ENCODE results near the gene PHACTR3.

The PHACTR3 gene

DNA sequence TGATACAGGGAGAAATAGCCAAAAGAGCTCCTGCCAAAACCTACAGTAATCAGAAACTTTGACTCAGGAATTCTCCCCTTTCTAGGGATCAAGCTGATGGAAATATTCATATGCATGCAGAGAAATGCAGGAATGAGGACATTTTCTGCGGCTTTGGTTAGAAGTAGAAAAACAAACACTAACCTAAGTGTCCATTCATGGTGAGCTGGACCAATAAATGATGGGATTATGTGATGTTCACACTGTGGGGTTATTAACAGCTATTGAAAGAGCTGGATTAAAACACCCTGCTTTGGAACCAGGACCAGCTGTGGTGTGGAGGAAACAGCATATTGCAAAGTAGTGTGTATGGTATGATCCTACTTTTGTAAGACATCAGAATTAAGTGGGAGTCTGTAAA lies 186.0 kb downstream of the PHACTR3 start:
- H3K4me1 ChIP-seq (ENCODE audit: insufficient read depth, low read length) = no peaks in the 10 kb centered on the region
- H3K4me3 ChIP-seq (ENCODE audit: low read length) = no peak overlapping the region
- no peaks in the 10 kb centered on the region for H3K36me3 ChIP-seq (ENCODE audit: insufficient read depth, low read length)
- H3K27me3 ChIP-seq (ENCODE audit: insufficient read depth, low read length) = peaks cover 28% of the 10 kb centered on the region
- H3K9me3 ChIP-seq (ENCODE audit: low read length) = no peaks in the 10 kb centered on the region
- no peak overlapping the region for H2AFZ ChIP-seq (ENCODE audit: low read depth, low read length)

DNA sequence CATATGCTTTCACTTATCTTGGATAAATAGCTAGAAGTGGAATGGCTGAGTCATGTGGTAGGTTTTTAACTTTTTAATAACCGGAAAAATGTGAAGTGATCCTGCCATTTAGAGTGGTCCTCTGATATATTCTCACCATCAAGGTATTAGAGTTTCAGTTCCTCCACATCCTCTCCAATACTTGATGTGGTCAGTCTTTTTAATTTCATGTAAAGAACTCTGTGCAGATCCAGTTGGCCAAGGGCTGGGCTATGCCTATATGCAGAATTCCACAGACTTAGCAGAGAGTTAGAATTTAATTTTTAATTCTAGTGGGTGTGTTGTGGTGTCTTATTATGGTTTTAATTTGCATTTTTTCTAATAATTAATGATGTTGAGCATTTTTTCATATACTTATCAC lies 188.0 kb downstream of the PHACTR3 start:
- Histone ChIP-seq H3K9me3 (ENCODE audit: low read length) (no peaks in the 10 kb centered on the region), H3K36me3 (ENCODE audit: insufficient read depth, low read length) (no peaks in the 10 kb centered on the region), H3K4me1 (ENCODE audit: insufficient read depth, low read length) (no peaks in the 10 kb centered on the region), H3K4me3 (ENCODE audit: low read length) (no peak overlapping the region), H2AFZ (ENCODE audit: low read depth, low read length) (no peak overlapping the region), H3K27me3 (ENCODE audit: insufficient read depth, low read length) (peaks cover 16% of the 10 kb centered on the region)

DNA sequence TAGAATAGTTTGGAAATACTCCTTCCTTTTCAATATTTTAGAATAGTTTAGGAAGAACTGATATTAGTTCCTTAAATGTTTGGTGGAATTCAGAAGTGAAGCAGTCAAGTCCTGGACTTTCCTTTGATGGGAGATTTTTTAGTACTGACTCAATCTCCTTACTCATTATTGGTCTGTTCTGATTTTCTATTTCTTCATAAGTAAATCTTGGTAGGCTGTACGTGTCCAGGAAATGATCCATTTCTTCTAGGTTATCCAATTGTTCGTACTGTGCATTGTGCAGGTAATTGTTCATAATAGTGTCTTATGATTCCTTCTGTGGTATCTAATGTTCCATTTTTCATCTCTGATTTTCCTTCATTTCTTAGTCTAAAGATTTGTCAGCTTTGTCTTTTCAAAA lies 190.2 kb downstream of the PHACTR3 start:
- Histone ChIP-seq H3K36me3 (ENCODE audit: insufficient read depth, low read length) (no peaks in the 10 kb centered on the region), H3K4me3 (ENCODE audit: low read length) (no peak overlapping the region), H3K4me1 (ENCODE audit: insufficient read depth, low read length) (no peaks in the 10 kb centered on the region), H3K27me3 (ENCODE audit: insufficient read depth, low read length) (peaks cover 7% of the 10 kb centered on the region), H3K9me3 (ENCODE audit: low read length) (no peaks in the 10 kb centered on the region), H2AFZ (ENCODE audit: low read depth, low read length) (no peak overlapping the region)

DNA sequence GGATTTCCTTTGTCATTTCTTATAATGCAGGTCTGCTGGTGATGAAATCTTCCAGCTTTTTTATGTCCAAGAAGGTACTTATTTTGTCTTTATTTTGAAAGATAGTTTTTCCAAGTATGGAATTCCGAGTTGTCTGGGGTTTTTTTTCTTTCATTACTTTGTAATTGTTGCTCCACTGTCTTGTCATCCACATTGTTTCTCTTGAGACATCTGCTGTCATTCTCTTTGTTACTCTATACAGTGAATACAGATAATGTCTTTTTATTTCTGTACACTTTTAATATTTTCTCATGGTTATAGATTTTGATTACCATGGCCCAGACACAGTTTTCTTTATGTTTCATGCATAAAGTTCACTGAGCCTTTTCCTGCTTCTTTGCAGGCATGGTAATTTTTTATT lies 196.0 kb downstream of the PHACTR3 start:
- H3K27me3 ChIP-seq (ENCODE audit: insufficient read depth, low read length) = no peaks in the 10 kb centered on the region
- no peaks in the 10 kb centered on the region for H3K4me1 ChIP-seq (ENCODE audit: insufficient read depth, low read length)
- H2AFZ ChIP-seq (ENCODE audit: low read depth, low read length) = no peak overlapping the region
- no peaks in the 10 kb centered on the region for H3K36me3 ChIP-seq (ENCODE audit: insufficient read depth, low read length)
- H3K9me3 ChIP-seq (ENCODE audit: low read length) = no peaks in the 10 kb centered on the region
- H3K4me3 ChIP-seq (ENCODE audit: low read length) = no peak overlapping the region

DNA sequence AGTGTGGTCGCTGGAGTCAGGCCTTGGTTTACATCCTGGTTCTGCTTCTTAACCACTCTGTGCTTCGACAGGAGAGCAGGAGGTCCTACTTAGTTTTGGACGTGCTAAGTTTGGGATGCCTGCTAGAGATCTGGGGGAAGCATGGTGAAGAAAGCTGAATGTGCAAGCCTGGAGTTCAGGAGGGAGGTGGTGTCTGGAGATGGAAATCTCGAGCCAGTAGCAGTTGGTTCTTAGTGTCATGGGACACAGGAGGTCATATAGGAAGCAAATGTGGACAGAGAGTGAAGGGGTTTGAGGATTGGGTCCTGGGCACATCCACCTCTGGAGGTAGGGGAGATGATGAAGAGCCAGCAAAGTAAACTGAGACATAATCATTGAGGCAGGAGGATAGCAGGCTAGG lies 197.7 kb downstream of the PHACTR3 start:
- Histone ChIP-seq H3K9me3 (ENCODE audit: low read length) (no peaks in the 10 kb centered on the region), H3K4me1 (ENCODE audit: insufficient read depth, low read length) (no peaks in the 10 kb centered on the region), H3K27me3 (ENCODE audit: insufficient read depth, low read length) (no peaks in the 10 kb centered on the region), H3K36me3 (ENCODE audit: insufficient read depth, low read length) (no peaks in the 10 kb centered on the region), H2AFZ (ENCODE audit: low read depth, low read length) (no peak overlapping the region), H3K4me3 (ENCODE audit: low read length) (no peak overlapping the region)

DNA sequence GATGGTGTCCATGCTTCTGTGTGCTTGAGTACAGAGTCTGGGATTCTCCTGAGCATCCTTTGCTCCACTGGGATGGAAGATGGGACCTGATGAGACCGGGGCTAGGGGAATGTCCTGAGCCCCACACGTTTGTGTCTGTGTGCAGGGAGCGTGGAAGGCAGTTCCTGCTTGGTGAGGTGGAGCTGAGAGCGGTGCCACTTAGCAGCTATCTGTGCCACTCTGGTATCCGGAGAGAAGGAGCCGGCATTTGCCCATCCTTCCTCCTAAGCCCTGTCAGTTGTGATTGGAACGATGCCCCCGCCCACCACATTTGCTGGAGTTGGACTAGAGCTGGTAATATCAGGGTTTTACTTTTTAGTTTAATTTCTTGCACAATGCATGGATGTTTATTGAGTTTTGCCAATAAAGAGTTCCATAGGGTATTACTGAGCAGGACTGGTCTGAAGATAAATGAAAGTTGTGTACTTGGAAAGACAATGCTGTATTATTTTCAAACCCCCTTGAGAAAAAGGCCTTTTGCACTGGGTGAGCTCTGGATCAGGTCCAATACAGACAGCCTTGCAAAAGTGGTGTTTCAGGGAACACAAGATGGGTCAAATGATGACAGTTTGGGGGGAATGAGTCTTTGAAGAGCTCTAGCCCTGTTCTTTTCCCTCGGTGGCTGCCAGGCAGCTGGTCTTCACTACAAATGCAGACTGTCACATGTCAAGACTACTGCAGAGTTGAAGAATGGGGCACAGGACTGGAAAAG lies 198.3 kb downstream of the PHACTR3 start:
- Histone ChIP-seq H3K4me1 (ENCODE audit: insufficient read depth, low read length) (no peaks in the 10 kb centered on the region), H3K4me3 (ENCODE audit: low read length) (no peak overlapping the region), H3K36me3 (ENCODE audit: insufficient read depth, low read length) (no peaks in the 10 kb centered on the region), H3K27me3 (ENCODE audit: insufficient read depth, low read length) (no peaks in the 10 kb centered on the region), H3K9me3 (ENCODE audit: low read length) (no peaks in the 10 kb centered on the region), H2AFZ (ENCODE audit: low read depth, low read length) (no peak overlapping the region)

DNA sequence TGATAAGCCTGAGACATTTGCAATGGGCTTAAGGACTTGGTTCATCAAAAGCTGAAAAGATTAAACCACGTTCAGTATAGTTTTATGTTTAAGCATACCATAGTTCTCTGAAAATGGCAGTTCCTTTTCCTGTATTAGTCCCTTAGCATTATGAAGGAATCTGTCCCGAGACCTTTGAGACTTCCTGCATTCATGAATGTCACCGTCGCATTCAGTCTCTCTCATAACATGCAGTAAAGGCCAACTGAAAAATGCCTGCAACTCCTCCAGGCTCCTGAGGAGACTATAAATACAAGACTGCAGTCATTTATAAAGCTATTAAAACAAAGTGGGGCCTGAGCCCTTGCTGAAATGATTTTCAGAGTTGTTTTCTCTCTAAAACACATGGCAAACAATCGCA lies 200.0 kb downstream of the PHACTR3 start:
- Histone ChIP-seq H2AFZ (ENCODE audit: low read depth, low read length) (no peak overlapping the region), H3K9me3 (ENCODE audit: low read length) (no peaks in the 10 kb centered on the region)

DNA sequence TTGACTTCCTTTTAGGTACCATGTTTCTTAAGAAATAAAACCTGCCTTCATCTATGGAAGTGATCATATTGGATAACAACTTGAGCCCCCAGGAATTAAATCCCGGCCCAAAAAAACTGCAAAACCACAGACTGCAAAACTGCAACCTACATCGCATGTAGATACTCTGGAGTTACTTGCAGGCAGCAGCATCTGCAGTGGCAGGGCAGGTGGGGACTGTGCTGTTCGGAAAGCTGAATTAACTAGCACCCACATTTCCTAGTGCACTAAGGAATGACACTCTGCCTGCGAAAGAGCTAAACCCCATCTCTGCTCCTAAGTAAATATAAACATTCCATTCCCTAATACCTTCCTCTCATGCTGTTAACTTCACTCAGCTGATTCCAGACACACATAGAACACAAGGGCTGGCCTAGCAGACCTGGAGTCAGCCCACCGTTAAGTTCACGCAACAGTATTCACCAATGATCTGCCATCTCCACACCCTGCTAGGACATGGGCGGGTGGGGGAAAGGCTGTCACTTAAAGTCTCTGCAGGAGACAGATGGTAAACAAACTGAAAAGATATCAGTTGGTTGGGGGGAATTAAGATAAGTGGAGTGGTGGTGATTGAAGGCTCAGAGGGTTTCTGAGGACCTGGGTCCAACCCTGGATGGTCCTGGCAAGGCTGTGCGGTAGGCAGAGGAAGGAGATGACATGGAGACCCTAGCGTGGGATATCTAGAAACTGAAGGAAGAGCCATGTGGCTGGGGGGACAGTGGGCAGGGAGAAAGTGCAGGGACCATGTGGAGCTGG lies 200.7 kb downstream of the PHACTR3 start:
- Histone ChIP-seq H3K27me3 (ENCODE audit: insufficient read depth, low read length) (no peaks in the 10 kb centered on the region), H3K4me3 (ENCODE audit: low read length) (no peak overlapping the region)

More for the DNA sequence above, 200.0 kb downstream of the PHACTR3 start:
- Histone ChIP-seq H3K4me3 (ENCODE audit: low read length) (no peak overlapping the region), H3K27me3 (ENCODE audit: insufficient read depth, low read length) (no peaks in the 10 kb centered on the region), H3K36me3 (ENCODE audit: insufficient read depth, low read length) (no peaks in the 10 kb centered on the region), H3K4me1 (ENCODE audit: insufficient read depth, low read length) (no peaks in the 10 kb centered on the region)

DNA sequence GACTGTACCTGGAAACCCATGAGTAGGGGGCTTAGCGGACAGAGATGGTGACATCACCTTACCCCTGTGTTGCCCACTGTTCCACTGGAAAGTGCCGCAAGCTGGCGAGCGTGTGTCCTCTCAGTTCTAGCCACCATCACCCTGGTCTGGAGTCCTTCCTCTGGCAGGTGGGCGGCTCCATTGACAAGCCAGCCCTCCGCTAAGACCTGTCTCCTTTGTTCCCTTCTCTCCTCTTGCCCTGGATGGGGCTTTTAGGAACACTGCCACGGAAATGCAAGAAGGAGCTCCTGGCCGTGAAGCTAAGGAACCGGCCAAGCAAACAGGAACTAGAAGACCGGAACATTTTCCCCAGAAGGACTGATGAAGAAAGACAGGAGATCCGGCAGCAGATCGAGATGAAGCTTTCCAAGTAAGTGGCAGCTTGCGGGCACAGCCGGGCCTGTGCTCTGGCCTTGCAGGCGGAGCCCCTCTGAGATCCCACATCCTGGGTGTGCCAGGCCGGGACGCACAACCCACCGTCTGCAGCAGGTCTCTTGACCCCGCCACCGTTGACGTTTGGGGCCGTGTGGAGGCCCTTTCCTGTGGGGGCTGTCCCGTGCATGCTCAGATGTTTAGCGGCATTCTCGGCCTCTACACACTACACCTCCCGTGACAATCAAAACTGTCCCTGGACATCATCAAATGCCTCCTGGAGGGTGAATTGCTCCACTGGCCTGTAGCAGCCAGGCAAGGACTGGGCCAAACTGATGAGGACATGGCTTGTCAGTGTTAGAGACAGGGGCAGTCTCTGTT lies 201.6 kb downstream of the PHACTR3 start:
- Histone ChIP-seq H3K36me3 (ENCODE audit: insufficient read depth, low read length) (no peaks in the 10 kb centered on the region), H3K9me3 (ENCODE audit: low read length) (no peaks in the 10 kb centered on the region), H2AFZ (ENCODE audit: low read depth, low read length) (no peak overlapping the region), H3K27me3 (ENCODE audit: insufficient read depth, low read length) (no peaks in the 10 kb centered on the region), H3K4me1 (ENCODE audit: insufficient read depth, low read length) (no peaks in the 10 kb centered on the region), H3K4me3 (ENCODE audit: low read length) (no peak overlapping the region)

More for the DNA sequence above, 200.7 kb downstream of the PHACTR3 start:
- H2AFZ ChIP-seq (ENCODE audit: low read depth, low read length) = no peak overlapping the region
- H3K36me3 ChIP-seq (ENCODE audit: insufficient read depth, low read length) = no peaks in the 10 kb centered on the region
- no peaks in the 10 kb centered on the region for H3K9me3 ChIP-seq (ENCODE audit: low read length)
- H3K4me1 ChIP-seq (ENCODE audit: insufficient read depth, low read length) = no peaks in the 10 kb centered on the region

DNA sequence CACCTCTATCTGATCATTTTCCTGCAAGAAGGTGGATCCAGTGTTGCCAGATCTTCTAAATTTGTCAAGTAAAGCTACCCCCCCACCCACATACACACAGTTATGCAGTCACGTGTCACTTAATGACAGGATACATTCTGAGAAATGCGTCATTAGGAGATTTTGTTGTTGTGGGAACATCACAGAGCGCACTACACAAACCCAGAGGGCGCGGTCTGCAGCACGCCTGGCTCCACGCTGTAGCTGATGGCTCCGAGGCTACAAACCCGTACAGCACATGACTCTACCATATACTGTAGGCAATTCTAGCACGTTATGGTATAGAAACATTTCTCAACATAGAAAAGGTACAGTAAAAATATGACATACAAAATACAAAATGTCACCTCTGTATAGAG lies 202.2 kb downstream of the PHACTR3 start:
- H3K4me3 ChIP-seq (ENCODE audit: low read length) = no peak overlapping the region
- no peaks in the 10 kb centered on the region for H3K4me1 ChIP-seq (ENCODE audit: insufficient read depth, low read length)
- no peaks in the 10 kb centered on the region for H3K27me3 ChIP-seq (ENCODE audit: insufficient read depth, low read length)
- H3K9me3 ChIP-seq (ENCODE audit: low read length) = no peaks in the 10 kb centered on the region
- no peaks in the 10 kb centered on the region for H3K36me3 ChIP-seq (ENCODE audit: insufficient read depth, low read length)
- H2AFZ ChIP-seq (ENCODE audit: low read depth, low read length) = no peak overlapping the region

DNA sequence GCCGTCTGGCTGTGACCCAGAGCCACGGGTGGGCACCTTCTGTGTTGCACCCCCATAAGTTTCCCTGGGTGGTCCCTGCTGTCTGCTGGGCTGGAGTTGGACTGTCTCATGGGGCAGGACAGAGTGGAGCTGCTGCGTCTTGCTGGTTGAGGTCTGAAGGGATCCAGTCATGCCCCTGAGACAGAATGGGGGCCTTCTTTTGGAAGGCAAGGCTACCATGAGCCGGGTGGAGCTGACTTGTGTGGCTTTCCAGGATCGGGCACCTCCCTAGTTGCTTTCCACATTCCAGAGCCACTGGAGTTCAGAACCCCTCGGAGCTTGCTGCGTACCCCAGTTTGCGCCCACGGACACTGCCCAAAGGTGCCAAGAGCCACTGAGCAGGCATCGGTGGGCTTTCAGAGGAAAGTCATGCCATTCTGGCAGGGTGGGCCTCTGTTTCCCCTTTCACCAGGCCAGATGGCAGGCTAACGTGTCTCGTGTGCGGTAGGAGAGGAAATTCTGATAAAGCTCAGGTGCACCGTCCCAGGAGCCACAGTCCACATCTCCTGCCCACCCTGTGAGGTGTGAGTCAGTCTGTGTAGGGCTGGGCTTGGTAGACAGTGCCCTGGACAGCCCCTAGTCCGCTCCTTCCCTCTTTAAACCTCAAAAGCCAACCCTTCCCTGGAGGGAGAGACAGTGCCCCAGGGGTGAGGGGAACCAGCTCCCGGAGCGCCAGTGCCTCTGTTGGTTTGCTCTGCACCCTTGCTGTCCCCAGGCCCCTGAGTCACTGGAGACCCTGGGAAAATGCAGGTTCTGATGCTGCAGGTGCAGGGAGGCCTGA lies 203.8 kb downstream of the PHACTR3 start:
- H3K36me3 ChIP-seq (ENCODE audit: insufficient read depth, low read length) = no peaks in the 10 kb centered on the region
- H3K9me3 ChIP-seq (ENCODE audit: low read length) = no peaks in the 10 kb centered on the region
- H3K27me3 ChIP-seq (ENCODE audit: insufficient read depth, low read length) = no peaks in the 10 kb centered on the region
- no peaks in the 10 kb centered on the region for H3K4me1 ChIP-seq (ENCODE audit: insufficient read depth, low read length)
- no peak overlapping the region for H3K4me3 ChIP-seq (ENCODE audit: low read length)
- H2AFZ ChIP-seq (ENCODE audit: low read depth, low read length) = no peak overlapping the region

DNA sequence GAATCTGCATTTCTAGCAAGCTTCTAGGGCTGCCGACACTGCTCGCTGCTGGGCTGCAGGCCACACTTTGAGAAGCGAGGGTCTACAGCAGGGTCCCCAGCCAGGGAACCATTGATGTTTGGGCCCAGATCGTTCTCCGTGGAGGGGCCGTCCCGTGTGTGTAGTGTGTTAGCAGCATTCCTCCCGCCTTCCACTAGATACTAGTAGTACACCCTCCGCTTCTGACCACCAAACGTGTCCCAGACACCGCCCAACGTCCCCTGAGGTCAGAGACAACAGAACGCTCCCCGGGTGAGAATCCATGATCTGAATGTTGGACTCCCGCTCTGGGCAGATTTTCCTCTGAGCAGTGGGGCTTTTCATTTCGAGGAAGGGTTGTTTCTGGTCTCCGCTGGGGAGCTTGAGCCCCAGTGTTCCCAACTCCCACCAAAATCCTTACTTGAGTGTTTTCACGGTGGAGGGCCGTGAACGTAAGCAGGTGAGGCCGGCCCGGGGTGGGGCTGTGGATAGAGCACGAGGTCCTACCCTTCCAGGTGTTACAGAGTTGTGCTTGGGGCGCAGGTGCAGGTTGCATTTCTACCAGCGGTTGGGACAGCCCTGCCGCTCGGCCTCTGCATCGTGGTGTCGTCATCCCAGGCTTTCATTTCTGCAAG lies 204.5 kb downstream of the PHACTR3 start:
- H3K4me1 ChIP-seq (ENCODE audit: insufficient read depth, low read length) = no peaks in the 10 kb centered on the region
- no peak overlapping the region for H3K4me3 ChIP-seq (ENCODE audit: low read length)
- H2AFZ ChIP-seq (ENCODE audit: low read depth, low read length) = no peak overlapping the region
- H3K9me3 ChIP-seq (ENCODE audit: low read length) = no peaks in the 10 kb centered on the region
- H3K27me3 ChIP-seq (ENCODE audit: insufficient read depth, low read length) = peaks cover 5% of the 10 kb centered on the region
- no peaks in the 10 kb centered on the region for H3K36me3 ChIP-seq (ENCODE audit: insufficient read depth, low read length)

Data from neuron (in vitro differentiated cells).